Central memory CD8-positive, alpha-beta T cell (primary cell): ENCODE data around the gene PIM1.
"Not testable (repeated sequence)": the region's sequence is repeated elsewhere in the genome, so short reads cannot be mapped to it uniquely, and the experiment has no call there.

Source experiments
- ATAC-seq: fragments of 150-1000 bp; cut with Tn5 transposase; replicated peaks from 2 replicates; pipeline ENCODE4 v1.10.0; 2022; ENCODE audit warnings: mild to moderate bottlenecking, moderate FRiP score, moderate number of reproducible peaks; ENCODE audit not compliant: poor library complexity, severe bottlenecking; ENCODE audit errors: extremely low read depth
- DNase-seq, 2 donors: peaks; one replicate each; pipeline ENCODE4 v3.0.0; 2021; ENCODE audit warnings: low spot score in 2 of 2
- H3K27ac Mint-ChIP-seq: one replicate; pipeline ENCODE4 v1.8.0; 2022; ENCODE audit warnings: low read depth, mild to moderate bottlenecking, moderate library complexity, mixed read lengths
- H3K27me3 Mint-ChIP-seq: one replicate; pipeline ENCODE4 v1.8.0; 2022; ENCODE audit warnings: mixed read lengths
- H3K36me3 Mint-ChIP-seq: one replicate; pipeline ENCODE4 v1.8.0; 2022; ENCODE audit warnings: mild to moderate bottlenecking, moderate library complexity, mixed read lengths; ENCODE audit not compliant: insufficient read depth
- H3K4me1 Mint-ChIP-seq: one replicate; pipeline ENCODE4 v1.8.0; 2022; ENCODE audit warnings: mixed read lengths
- H3K4me3 Mint-ChIP-seq: one replicate; pipeline ENCODE4 v1.8.0; 2022; ENCODE audit warnings: mild to moderate bottlenecking, moderate library complexity, mixed read lengths
- H3K9me3 Mint-ChIP-seq: one replicate; pipeline ENCODE4 v1.8.0; 2022; ENCODE audit warnings: mixed read lengths

Gene PIM1

GRCh38 chr6:37196451-37196850, 26.5 kb downstream of the PIM1 start:
- DNase-seq, ATAC-seq, H3K4me3 Mint-ChIP-seq, H3K9me3 Mint-ChIP-seq, H3K36me3 Mint-ChIP-seq, H3K27me3 Mint-ChIP-seq, H3K27ac Mint-ChIP-seq: not testable (repeated sequence)
- H3K4me1 Mint-ChIP-seq = peaks cover 22% of the 10 kb centered on the region

DNA sequence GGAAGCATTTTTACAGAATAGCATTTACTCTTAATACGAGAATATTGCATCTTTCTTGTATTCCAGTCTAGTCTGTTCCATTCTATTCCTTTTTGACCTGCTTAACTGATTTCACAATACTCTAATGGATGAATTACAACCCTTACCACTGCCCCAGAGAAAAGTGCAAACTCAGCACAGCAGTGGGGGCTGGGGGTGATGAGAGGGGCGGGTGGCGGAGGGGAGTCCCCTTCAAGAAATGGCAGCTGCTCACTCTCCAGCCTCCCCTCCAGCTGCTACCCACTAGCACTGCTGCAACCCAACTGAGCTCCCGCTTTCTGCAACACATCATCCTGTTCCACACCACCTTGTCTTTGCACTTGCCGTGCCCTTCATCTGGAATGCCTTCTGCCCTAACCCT, 30.1 kb downstream of the PIM1 start:
- Mint-ChIP-seq H3K36me3 (peaks cover 4% of the 10 kb centered on the region), H3K4me3 (no peak overlapping the region), H3K4me1 (peaks cover 34% of the 10 kb centered on the region), H3K9me3 (no peaks in the 10 kb centered on the region), H3K27me3 (no peaks in the 10 kb centered on the region), H3K27ac (no peak overlapping the region)
- DNase-seq (no peak), ATAC-seq (no peak)

DNA sequence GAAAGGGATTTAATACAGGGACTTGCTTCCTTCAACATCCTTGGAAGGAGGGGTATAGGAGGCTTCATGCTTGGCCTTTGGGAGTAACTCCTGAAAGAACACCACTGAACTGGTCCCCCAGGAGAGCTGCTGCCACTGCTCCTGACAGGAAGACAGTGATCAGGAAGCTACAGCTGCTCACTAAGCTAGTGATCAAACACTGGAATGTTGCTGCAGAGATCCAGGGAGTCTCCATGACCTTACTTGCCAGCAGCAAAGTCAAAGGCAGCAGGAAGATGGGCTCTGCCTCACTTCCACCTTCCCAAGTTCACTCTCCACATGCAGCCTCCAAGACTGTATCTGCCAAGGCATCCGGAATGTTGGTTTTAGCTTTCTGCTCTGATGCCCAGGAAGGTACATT, 31.8 kb downstream of the PIM1 start:
- DNase-seq = no peak
- Mint-ChIP-seq H3K27me3 (no peaks in the 10 kb centered on the region), H3K4me1 (peaks cover 34% of the 10 kb centered on the region), H3K27ac (peak overlapping the region; percentile 92), H3K4me3 (no peak overlapping the region), H3K9me3 (no peaks in the 10 kb centered on the region), H3K36me3 (peaks cover 4% of the 10 kb centered on the region)
- ATAC-seq = no peak

GRCh38 chr6:37202788-37203491, 33.0 kb downstream of the PIM1 start:
- Mint-ChIP-seq H3K27ac (peak overlapping the region; percentile 92), H3K4me1 (peaks cover 46% of the 10 kb centered on the region), H3K36me3 (peaks cover 4% of the 10 kb centered on the region), H3K4me3 (peak overlapping the region; percentile 69), H3K27me3 (no peaks in the 10 kb centered on the region), H3K9me3 (no peaks in the 10 kb centered on the region)
- DNase-seq = no peak
- peak; percentile 63 for ATAC-seq

GRCh38 chr6:37204014-37204751, 34.2 kb downstream of the PIM1 start:
- Mint-ChIP-seq H3K27ac (peak overlapping the region; percentile 1), H3K4me3 (no peak overlapping the region), H3K4me1 (peaks cover 52% of the 10 kb centered on the region), H3K36me3 (peaks cover 4% of the 10 kb centered on the region), H3K27me3 (no peaks in the 10 kb centered on the region), H3K9me3 (no peaks in the 10 kb centered on the region)
- ATAC-seq = no peak
- no peak for DNase-seq

- no peaks in the 10 kb centered on the region for H3K27me3 Mint-ChIP-seq
- peaks cover 60% of the 10 kb centered on the region for H3K4me1 Mint-ChIP-seq
- peak overlapping the region; percentile 72 for H3K27ac Mint-ChIP-seq
- ATAC-seq (no peak), DNase-seq (no peak)
- peaks cover 4% of the 10 kb centered on the region for H3K36me3 Mint-ChIP-seq
- no peaks in the 10 kb centered on the region for H3K9me3 Mint-ChIP-seq
- H3K4me3 Mint-ChIP-seq = no peak overlapping the region
These were observed 35.4 kb downstream of the PIM1 start for GRCh38 chr6:37205175-37205996.

GRCh38 chr6:37205997-37206340, 36.0 kb downstream of the PIM1 start:
- no peaks in the 10 kb centered on the region for H3K9me3 Mint-ChIP-seq
- peaks cover 4% of the 10 kb centered on the region for H3K36me3 Mint-ChIP-seq
- no peak overlapping the region for H3K4me3 Mint-ChIP-seq
- ATAC-seq (no peak), DNase-seq (no peak)
- no peaks in the 10 kb centered on the region for H3K27me3 Mint-ChIP-seq
- peak overlapping the region; percentile 72 for H3K27ac Mint-ChIP-seq
- H3K4me1 Mint-ChIP-seq = peaks cover 58% of the 10 kb centered on the region

- peaks cover 4% of the 10 kb centered on the region for H3K36me3 Mint-ChIP-seq
- no peak overlapping the region for H3K4me3 Mint-ChIP-seq
- H3K4me1 Mint-ChIP-seq = peaks cover 56% of the 10 kb centered on the region
- ATAC-seq (no peak), DNase-seq (no peak)
- H3K27me3 Mint-ChIP-seq = no peaks in the 10 kb centered on the region
- H3K27ac Mint-ChIP-seq = peak overlapping the region; percentile 26
- H3K9me3 Mint-ChIP-seq = no peaks in the 10 kb centered on the region
These were observed 36.7 kb downstream of the PIM1 start for GRCh38 chr6:37206622-37207021.

DNA sequence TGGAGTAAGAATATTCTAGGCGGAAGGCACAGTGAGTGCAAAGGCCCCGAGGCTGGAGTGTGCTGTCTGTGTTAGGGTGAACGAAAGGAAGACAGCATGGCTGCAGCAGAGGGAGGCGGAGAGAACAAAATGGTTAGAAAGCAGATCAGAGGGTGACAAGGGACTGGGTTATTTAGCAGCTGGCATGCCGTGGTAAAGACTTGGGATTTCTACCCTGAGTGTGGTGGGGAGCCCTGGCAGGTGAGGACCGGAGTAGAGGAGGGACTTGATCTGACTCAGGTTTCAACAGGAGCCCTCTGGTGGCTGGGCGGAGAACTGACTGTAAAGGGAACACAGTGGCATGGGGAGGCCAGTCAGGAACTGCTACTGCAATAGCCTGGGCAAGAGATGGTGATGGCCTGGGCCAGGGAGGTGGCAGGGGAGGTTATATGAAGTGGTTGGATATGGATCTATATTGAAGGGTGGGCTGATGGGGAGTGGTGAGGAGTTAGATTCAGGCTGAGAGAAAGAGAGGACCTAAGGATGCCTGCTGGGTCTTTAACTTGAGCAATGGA, 38.0 kb downstream of the PIM1 start:
- peaks cover 43% of the 10 kb centered on the region for H3K4me1 Mint-ChIP-seq
- H3K27ac Mint-ChIP-seq = peak overlapping the region; percentile 64
- H3K4me3 Mint-ChIP-seq = no peak overlapping the region
- no peaks in the 10 kb centered on the region for H3K27me3 Mint-ChIP-seq
- peaks cover 2% of the 10 kb centered on the region for H3K36me3 Mint-ChIP-seq
- H3K9me3 Mint-ChIP-seq = no peaks in the 10 kb centered on the region
- DNase-seq = peak; percentile 83 to 88
- ATAC-seq = peak; percentile 70

DNA sequence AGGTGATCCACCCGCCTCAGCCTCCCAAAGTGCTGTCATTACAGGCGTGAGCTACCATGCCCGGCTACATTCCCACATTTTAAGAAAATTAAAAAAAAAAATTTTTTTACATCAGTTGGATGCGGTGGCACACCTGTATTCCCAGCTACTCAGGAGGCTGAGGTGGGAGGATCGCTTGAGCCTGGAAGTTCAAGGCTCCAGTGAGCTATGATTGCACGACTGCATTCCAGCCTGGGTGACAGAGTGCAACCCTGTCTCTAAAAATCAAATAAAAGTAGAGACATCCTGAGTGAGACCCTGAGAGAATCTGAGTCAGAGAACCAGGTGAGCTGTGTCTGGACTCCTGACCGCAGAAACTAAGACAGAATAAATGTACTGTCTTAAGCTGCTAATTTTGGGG, 38.8 kb downstream of the PIM1 start:
- ATAC-seq (no peak), DNase-seq (no peak)
- H3K27me3 Mint-ChIP-seq = no peaks in the 10 kb centered on the region
- peaks cover 36% of the 10 kb centered on the region for H3K4me1 Mint-ChIP-seq
- no peak overlapping the region for H3K27ac Mint-ChIP-seq
- H3K36me3 Mint-ChIP-seq = no peaks in the 10 kb centered on the region
- H3K9me3 Mint-ChIP-seq = no peaks in the 10 kb centered on the region
- H3K4me3 Mint-ChIP-seq = no peak overlapping the region

DNA sequence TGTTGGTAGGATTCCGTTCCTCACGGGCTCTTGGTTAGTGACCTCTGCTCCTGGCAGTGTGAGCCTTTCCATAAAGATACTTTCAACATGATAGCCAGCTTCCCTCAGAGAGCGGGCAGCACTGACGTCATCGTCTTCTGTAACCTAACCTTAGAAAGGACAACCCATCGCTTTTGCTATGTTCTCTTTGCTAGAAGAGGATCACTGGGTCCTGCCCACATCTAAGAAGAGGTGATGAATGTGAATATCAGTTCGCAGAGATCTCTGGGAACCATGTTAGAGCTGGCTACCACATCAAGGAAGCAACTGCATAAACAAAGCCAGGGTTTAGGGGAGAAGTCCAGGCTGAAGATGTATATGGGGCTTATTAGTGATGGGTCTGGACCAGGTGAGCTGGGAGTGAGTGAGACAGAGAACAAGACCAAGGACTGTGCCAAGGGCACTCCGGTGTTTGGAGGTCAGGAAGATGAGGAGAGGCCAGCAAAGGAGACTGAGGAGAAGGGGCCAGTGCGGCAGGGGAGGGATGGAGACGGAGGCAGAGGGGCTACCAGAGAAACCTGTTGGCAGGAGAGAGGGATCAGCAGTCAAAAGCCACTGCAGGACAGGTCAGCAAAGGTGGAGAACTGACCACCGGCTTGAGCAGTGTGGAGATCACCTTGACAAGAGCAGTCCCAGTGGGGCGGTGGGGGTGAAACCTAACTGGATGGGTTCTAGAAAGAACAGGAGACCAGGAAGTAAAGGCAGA, 39.7 kb downstream of the PIM1 start:
- H3K36me3 Mint-ChIP-seq = no peaks in the 10 kb centered on the region
- ATAC-seq (peak; percentile 74), DNase-seq (peak in 1 of 2 donors; percentile 39)
- H3K27me3 Mint-ChIP-seq = no peaks in the 10 kb centered on the region
- peaks cover 30% of the 10 kb centered on the region for H3K4me1 Mint-ChIP-seq
- peak overlapping the region; percentile 92 for H3K27ac Mint-ChIP-seq
- H3K9me3 Mint-ChIP-seq = no peaks in the 10 kb centered on the region
- peak overlapping the region; percentile 41 for H3K4me3 Mint-ChIP-seq
